GM23338 (cell line): Measurements from ENCODE around the gene TINAGL1. TPM values are rescaled to one million over a fixed set of nuclear protein-coding genes. Genes with fewer than 3 reads are reported as not detected.

Experiments
- ATAC-seq: fragments of 200-7000 bp; cut with Tn5 transposase; 3 replicates; pipeline ENCODE4 v1.9.1; 2020
- DNase-seq: peaks from one replicate; pipeline ENCODE4 v3.0.0-alpha.2; 2015; ENCODE audit warnings: low spot score
- H2AFZ ChIP-seq: fragments of 200-600 bp; sonication (generic); 2 replicates; pipeline ENCODE4 v1.8.0; 2016; ENCODE audit warnings: antibody characterized with exemption, mild to moderate bottlenecking, moderate library complexity
- H3F3A ChIP-seq: fragments of 200-600 bp; sonication (generic); replicated peaks from 2 replicates; pipeline ENCODE4 v1.8.0; 2017; ENCODE audit warnings: antibody characterized with exemption, mixed run types, low read depth
- H3K27ac ChIP-seq: fragments of 200-600 bp; sonication (generic); 2 replicates; pipeline ENCODE4 v1.6.1; 2016; ENCODE audit warnings: low read depth
- H3K27me3 ChIP-seq: fragments of 200-600 bp; sonication (generic); 2 replicates; pipeline ENCODE4 v1.8.0; 2016; ENCODE audit warnings: mild to moderate bottlenecking, mixed run types, moderate library complexity; ENCODE audit not compliant: insufficient read depth
- H3K36me3 ChIP-seq: fragments of 200-600 bp; sonication (generic); 2 replicates; pipeline ENCODE4 v1.8.0; 2016; ENCODE audit warnings: mild to moderate bottlenecking; ENCODE audit not compliant: insufficient read depth
- H3K4me1 ChIP-seq: fragments of 200-600 bp; sonication (generic); 2 replicates; pipeline ENCODE4 v1.8.0; 2016; ENCODE audit warnings: mild to moderate bottlenecking, moderate library complexity; ENCODE audit not compliant: insufficient read depth
- H3K4me2 ChIP-seq: fragments of 200-600 bp; sonication (generic); 2 replicates; pipeline ENCODE4 v1.7.1; 2017; ENCODE audit warnings: mixed run types
- H3K4me3 ChIP-seq: fragments of 200-600 bp; sonication (generic); 2 replicates; pipeline ENCODE4 v1.6.1; 2016; ENCODE audit warnings: mixed run types
- H3K79me2 ChIP-seq: fragments of 200-600 bp; sonication (generic); replicated peaks from 2 replicates; pipeline ENCODE4 v1.8.0; 2017; ENCODE audit warnings: mild to moderate bottlenecking; ENCODE audit not compliant: insufficient read depth
- H3K9me2 ChIP-seq: fragments of 200-600 bp; sonication (generic); 2 replicates; pipeline ENCODE4 v1.8.0; 2017; ENCODE audit not compliant: insufficient read depth
- H4K20me1 ChIP-seq: fragments of 200-600 bp; sonication (generic); replicated peaks from 2 replicates; pipeline ENCODE4 v1.8.0; 2017; ENCODE audit warnings: mild to moderate bottlenecking; ENCODE audit not compliant: insufficient read depth
- H3K27ac Mint-ChIP-seq: 2 replicates; pipeline ENCODE4 v1.8.0; 2020; ENCODE audit warnings: inconsistent platforms, mild to moderate bottlenecking, moderate library complexity, mixed read lengths
- H3K27me3 Mint-ChIP-seq: 3 replicates; pipeline ENCODE4 v1.8.0; 2022; ENCODE audit warnings: low read depth, mild to moderate bottlenecking, moderate library complexity, mixed read lengths, inconsistent platforms; ENCODE audit not compliant: insufficient read depth, poor library complexity
- H3K36me3 Mint-ChIP-seq: 3 replicates; pipeline ENCODE4 v1.8.0; 2021; ENCODE audit warnings: low read depth, mild to moderate bottlenecking, inconsistent platforms, moderate library complexity, mixed read lengths
- H3K4me1 Mint-ChIP-seq: 3 replicates; pipeline ENCODE4 v1.8.0; 2020; ENCODE audit warnings: mild to moderate bottlenecking, inconsistent platforms, mixed read lengths
- H3K4me3 Mint-ChIP-seq: 3 replicates; pipeline ENCODE4 v1.8.0; 2021; ENCODE audit warnings: moderate library complexity, mild to moderate bottlenecking, inconsistent platforms, mixed read lengths
- H3K9me3 Mint-ChIP-seq: 3 replicates; pipeline ENCODE4 v1.8.0; 2020; ENCODE audit warnings: moderate library complexity, mild to moderate bottlenecking, inconsistent platforms, mixed read lengths
- CREB1 ChIP-seq: fragments of 250-450 bp; sonication (Bioruptor Pico); IDR thresholded peaks from 2 replicates; pipeline ENCODE4 v1.5.0; 2020; ENCODE audit warnings: low read depth, mild to moderate bottlenecking, moderate library complexity
- CTCF ChIP-seq, 2 experiments: fragments of 200-600 bp in 1 of 2; sonication (generic) in 1 of 2; conservative IDR thresholded peaks; 2 replicates each; pipeline versions ENCODE4 v1.5.1 to v1.6.1; 2016 to 2017; ENCODE audit warnings: antibody characterized with exemption in 2 of 2, low read depth in 2 of 2, mild to moderate bottlenecking in 2 of 2, moderate library complexity in 1 of 2
- EZH2 ChIP-seq: fragments of 200-600 bp; sonication (generic); IDR thresholded peaks from one replicate; pipeline ENCODE4 v1.8.0; 2017; ENCODE audit warnings: antibody characterized with exemption, mild to moderate bottlenecking, low read depth; ENCODE audit not compliant: unreplicated experiment
- EZH2phosphoT487 ChIP-seq: fragments of 200-600 bp; sonication (generic); IDR thresholded peaks from one replicate; pipeline ENCODE4 v1.8.1; 2018; ENCODE audit warnings: antibody characterized with exemption; ENCODE audit not compliant: unreplicated experiment
- JUNB ChIP-seq: IDR thresholded peaks from one replicate; pipeline ENCODE4 v1.6.1; 2016; ENCODE audit warnings: antibody characterized with exemption; ENCODE audit not compliant: unreplicated experiment
- NANOG ChIP-seq: IDR thresholded peaks from 2 replicates; pipeline ENCODE4 v1.6.1; 2016; ENCODE audit warnings: antibody characterized with exemption, borderline replicate concordance
- POLR2AphosphoS5 ChIP-seq: IDR thresholded peaks from 2 replicates; pipeline ENCODE4 v1.6.1; 2016; ENCODE audit warnings: antibody characterized with exemption, low read depth
- REST ChIP-seq: IDR thresholded peaks from one replicate; pipeline ENCODE4 v1.6.1; 2018; ENCODE audit warnings: antibody characterized with exemption; ENCODE audit not compliant: unreplicated experiment
- STAT1 ChIP-seq: IDR thresholded peaks from one replicate; pipeline ENCODE4 v1.6.1; 2016; ENCODE audit warnings: antibody characterized with exemption; ENCODE audit not compliant: unreplicated experiment
- ZNF114 ChIP-seq: fragments of 250-450 bp; sonication (Bioruptor Pico); IDR thresholded peaks from 2 replicates; pipeline ENCODE4 v1.5.0; 2020; ENCODE audit warnings: mild to moderate bottlenecking, moderate library complexity
- ZNF331 ChIP-seq: fragments of 250-450 bp; sonication (Bioruptor Pico); IDR thresholded peaks from 2 replicates; pipeline ENCODE4 v1.5.0; 2020; ENCODE audit warnings: low read depth, mild to moderate bottlenecking, moderate library complexity
- polyA plus RNA-seq: library from polyadenylated mRNA; unstranded; fragments of >200 nt; fragmentation: Nextera tagmentation; extraction: Ambion mirVana; gene quantifications from 2 replicates; pipeline ENCODE4 v1.2.1, GENCODE V29; 2016
- total RNA-seq: library from RNA; depleted of rRNA; stranded (reverse); fragments of >200 nt; shearing (Covaris generic); gene quantifications from 2 replicates; pipeline ENCODE4 v1.2.3, GENCODE V29; 2014
- TF ChIP-seq, protein P1 (sequence below): IDR thresholded peaks from 2 replicates; pipeline ENCODE4 v1.6.1; 2016; ENCODE audit warnings: antibody characterized with exemption

TINAGL1 gene
- total and polyA plus RNA-seq, 2 experiments from 2014 or later: 6.8 to 15.8 TPM

DNA sequence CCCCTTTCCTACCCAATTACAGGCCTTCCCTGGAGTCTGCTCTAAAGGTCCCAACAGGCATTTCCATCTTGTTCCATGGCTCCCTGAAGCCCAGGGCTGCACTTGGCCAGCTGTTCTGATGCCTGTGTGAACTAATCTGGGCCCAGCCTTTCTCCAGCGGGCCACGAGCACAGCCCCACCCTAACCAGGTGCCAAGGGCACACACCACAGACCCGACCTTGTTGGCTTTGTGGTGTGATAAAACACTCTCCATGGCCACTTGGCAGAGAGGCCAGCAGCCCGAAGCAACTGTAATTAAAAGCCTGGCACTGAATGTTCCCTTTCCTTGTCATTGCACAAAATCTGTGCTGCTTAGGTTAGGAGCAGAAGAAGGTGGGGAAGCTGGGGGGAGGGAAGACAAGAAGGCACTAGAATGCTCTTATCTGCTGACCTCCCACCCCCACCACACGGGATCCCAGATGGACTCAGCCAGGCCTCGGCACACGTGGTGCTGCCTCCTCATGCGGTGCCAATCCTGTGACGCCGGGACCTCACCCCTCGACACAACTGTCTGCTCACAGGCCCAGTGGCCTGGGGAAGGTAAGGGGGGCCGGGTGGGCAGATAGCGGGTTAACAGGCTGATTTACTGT lies 51.1 kb downstream of the TINAGL1 start (continued):
- TF ChIP-seq, protein P1, sequence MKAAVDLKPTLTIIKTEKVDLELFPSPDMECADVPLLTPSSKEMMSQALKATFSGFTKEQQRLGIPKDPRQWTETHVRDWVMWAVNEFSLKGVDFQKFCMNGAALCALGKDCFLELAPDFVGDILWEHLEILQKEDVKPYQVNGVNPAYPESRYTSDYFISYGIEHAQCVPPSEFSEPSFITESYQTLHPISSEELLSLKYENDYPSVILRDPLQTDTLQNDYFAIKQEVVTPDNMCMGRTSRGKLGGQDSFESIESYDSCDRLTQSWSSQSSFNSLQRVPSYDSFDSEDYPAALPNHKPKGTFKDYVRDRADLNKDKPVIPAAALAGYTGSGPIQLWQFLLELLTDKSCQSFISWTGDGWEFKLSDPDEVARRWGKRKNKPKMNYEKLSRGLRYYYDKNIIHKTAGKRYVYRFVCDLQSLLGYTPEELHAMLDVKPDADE: no peak
- TF ChIP-seq EZH2phosphoT487: no peak
- TF ChIP-seq CTCF (conservative IDR thresholded peaks at IDR 0.05; ENCODE audit: low read depth in 2 of 2): no peak

DNA sequence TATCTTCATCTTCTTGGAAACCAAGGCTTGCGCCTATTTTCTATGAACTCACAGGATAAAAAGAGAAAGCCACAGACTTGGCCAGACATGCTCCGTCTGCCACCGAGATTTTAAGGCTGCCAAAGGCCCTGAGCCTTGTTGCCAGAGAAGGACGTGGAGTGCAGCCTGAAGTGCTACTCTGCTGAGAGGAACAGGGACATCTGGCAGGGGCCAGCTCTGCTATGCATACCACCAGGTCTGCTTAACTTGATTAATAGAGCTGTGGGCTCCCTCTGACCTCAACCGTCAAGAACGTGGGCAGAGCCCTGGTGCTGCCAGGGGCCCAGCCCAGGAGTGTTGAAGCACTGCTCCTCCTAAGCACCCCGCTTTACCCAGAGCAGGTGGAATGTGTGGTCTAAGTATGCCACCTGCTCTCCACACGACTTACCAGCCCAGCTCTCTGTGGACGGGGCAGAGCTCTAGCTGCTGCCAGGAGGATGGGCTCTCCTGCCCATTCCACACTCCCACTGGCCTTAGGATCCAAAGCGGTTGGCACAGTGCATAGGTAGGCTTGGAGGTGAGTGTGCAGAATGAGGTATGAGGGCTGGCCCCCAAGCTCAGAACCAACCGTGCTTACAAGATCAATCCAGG lies 51.7 kb downstream of the TINAGL1 start:
- Mint-ChIP-seq H3K27me3 (peaks cover 15% of the 10 kb centered on the region), H3K36me3 (peaks cover 20% of the 10 kb centered on the region), H3K4me3 (no peak overlapping the region), H3K27ac (no peak overlapping the region; the same call in 1 of the 2 replicates), H3K4me1 (peaks cover 4% of the 10 kb centered on the region; the same call in 2 of the 3 replicates), H3K9me3 (no peaks in the 10 kb centered on the region)
- H3K4me3 ChIP-seq: no peak overlapping the region
- H4K20me1 ChIP-seq: no peaks in the 10 kb centered on the region; the same call in none of the 2 replicates
- no peaks in the 10 kb centered on the region for H3K79me2 ChIP-seq
- no peaks in the 10 kb centered on the region for H3F3A ChIP-seq
- no peak overlapping the region for H3K4me2 ChIP-seq
- 0 out of 2 replicates have a peak, but pooled peaks cover 4% of the 10 kb centered on the region for H3K36me3 ChIP-seq
- no peaks in the 10 kb centered on the region for H3K27me3 ChIP-seq
- H2AFZ ChIP-seq: no peak overlapping the region
- ATAC-seq (no peak), DNase-seq (no peak)
- H3K9me2 ChIP-seq: no peaks in the 10 kb centered on the region
- H3K27ac ChIP-seq: no peak overlapping the region
- no peaks in the 10 kb centered on the region for H3K4me1 ChIP-seq
- TF ChIP-seq EZH2 (no peak), ZNF331 (CRISPR knock-in tag) (no peak), NANOG (no peak), CREB1 (no peak), STAT1 (no peak), JUNB (no peak), REST (no peak), POLR2AphosphoS5 (no peak), CTCF (conservative IDR thresholded peaks at IDR 0.05; ENCODE audit: low read depth in 2 of 2) (no peak), ZNF114 (CRISPR knock-in tag) (no peak)
- TF ChIP-seq, protein P1: no peak
